SK-N-SH (cell line): ENCODE measurements around the gene HSD3B7.

Experiments used
- CTCF ChIP-seq: fragments of 200-600 bp; sonication (generic); IDR thresholded peaks from 2 replicates; pipeline ENCODE4 v1.6.1; 2017; ENCODE audit warnings: antibody characterized with exemption, mild to moderate bottlenecking, moderate library complexity
- EP300 ChIP-seq, 2 experiments: IDR thresholded peaks; 2 replicates each; pipeline versions ENCODE4 v1.4.0 to v1.6.1; 2012; ENCODE audit warnings: borderline replicate concordance in 1 of 2, low read depth in 1 of 2, low read length in 1 of 2
- EZH2phosphoT487 ChIP-seq: fragments of 200-600 bp; sonication (generic); IDR thresholded peaks from 2 replicates; pipeline ENCODE4 v1.6.1; 2017; ENCODE audit warnings: low read depth, mixed run types, mild to moderate bottlenecking, antibody characterized with exemption, moderate library complexity, borderline replicate concordance
- MAX ChIP-seq: IDR thresholded peaks from 2 replicates; pipeline ENCODE4 v1.4.0; 2012; ENCODE audit warnings: low read depth
- POLR2AphosphoS5 ChIP-seq: IDR thresholded peaks from 2 replicates; pipeline ENCODE4 v1.6.1; 2012; ENCODE audit warnings: low read depth, low read length
- REST ChIP-seq: IDR thresholded peaks from 2 replicates; pipeline ENCODE4 v1.6.1; 2012; ENCODE audit warnings: mild to moderate bottlenecking, low read depth, low read length, moderate library complexity
- RXRA ChIP-seq: IDR thresholded peaks from 2 replicates; pipeline ENCODE4 v1.4.0; 2012; ENCODE audit warnings: low read depth, mild to moderate bottlenecking, borderline replicate concordance

GRCh38 chr16:30977502-30977901, 7.5 kb upstream of the HSD3B7 start:
- no peak for TF ChIP-seq POLR2AphosphoS5
- TF ChIP-seq REST, result no peak
- TF ChIP-seq MAX, result no peak
- TF ChIP-seq EP300 (IDR thresholded peaks at IDR 0.05; ENCODE audit: borderline replicate concordance in 1 of 2, low read depth in 1 of 2, low read length in 1 of 2), result no peak
- TF ChIP-seq CTCF, result peak; percentile 54
- no peak for TF ChIP-seq EZH2phosphoT487
- TF ChIP-seq RXRA, result no peak
